Retinal pigment epithelial cell (primary cell): Measurements from ENCODE around the gene ITM2B.

ENCODE experiments used
- DNase-seq: peaks from one replicate; pipeline ENCODE4 v3.0.0-alpha.2; 2010; ENCODE audit warnings: low read depth
- H3K4me3 ChIP-seq: 2 replicates; pipeline ENCODE4 v1.5.1; 2011; ENCODE audit warnings: mild to moderate bottlenecking, low read length, control low read depth, moderate library complexity
- CTCF ChIP-seq: conservative IDR thresholded peaks from 2 replicates; pipeline ENCODE4 v1.5.1; 2011; ENCODE audit warnings: low read depth, low read length, control low read depth, inconsistent platforms

ITM2B gene

GRCh38 chr13:48216204-48216711, 16.7 kb upstream of the ITM2B start:
- no peak for DNase-seq
- no peak overlapping the region for H3K4me3 ChIP-seq
- no peak for TF ChIP-seq CTCF

GRCh38 chr13:48220592-48220980, 12.4 kb upstream of the ITM2B start:
- DNase-seq, result no peak
- H3K4me3 ChIP-seq, result no peak overlapping the region
- TF ChIP-seq CTCF, result no peak

GRCh38 chr13:48220981-48221685, 11.9 kb upstream of the ITM2B start:
- DNase-seq, result no peak
- no peak for TF ChIP-seq CTCF
- H3K4me3 ChIP-seq, result no peak overlapping the region

GRCh38 chr13:48221686-48222187, 11.3 kb upstream of the ITM2B start:
- no peak for DNase-seq

GRCh38 chr13:48222358-48223301, 10.4 kb upstream of the ITM2B start:
- no peak for DNase-seq
- no peak for TF ChIP-seq CTCF
- H3K4me3 ChIP-seq, result no peak overlapping the region

More at GRCh38 chr13:48221686-48222187, 11.3 kb upstream of the ITM2B start:
- no peak overlapping the region for H3K4me3 ChIP-seq
- TF ChIP-seq CTCF, result no peak

- DNase-seq, result no peak
- H3K4me3 ChIP-seq, result no peak overlapping the region
- no peak for TF ChIP-seq CTCF
These were observed 8.3 kb upstream of the ITM2B start for GRCh38 chr13:48224701-48225100.
